ENCODE measurements around the gene BRMS1. TPM values are rescaled to one million over a fixed set of nuclear protein-coding genes. Genes with fewer than 3 reads are reported as not detected.
"Not testable (repeated sequence)": the region's sequence is repeated elsewhere in the genome, so short reads cannot be mapped to it uniquely, and the experiment has no call there.

Gene BRMS1
- total and polyA plus RNA-seq, 4 donors: 12.0 to 24.0 (median 20.3) TPM

- TF ChIP-seq REST (IDR thresholded peaks at IDR 0.05): no peak
- no peak for TF ChIP-seq CTCF (IDR thresholded peaks at IDR 0.05; ENCODE audit: low read depth, low read length, missing input control)
- no peak for TF ChIP-seq YY1 (IDR thresholded peaks at IDR 0.05)
These were observed 23.3 kb downstream of the BRMS1 start (continued) for GRCh38 chr11:66321606-66322005.

GRCh38 chr11:66320748-66321147, 24.2 kb downstream of the BRMS1 start:
- not testable (repeated sequence) for H3K4me3 ChIP-seq (ENCODE audit: low read depth in 1 of 3, low read length in 3 of 3); H3K9ac ChIP-seq (ENCODE audit: low read depth in 1 of 2, low read length in 2 of 2); H3K9me3 ChIP-seq (ENCODE audit: control insufficient read depth in 4 of 4, low read length in 3 of 4); DNase-seq (ENCODE audit: low spot score); H3K36me3 ChIP-seq (ENCODE audit: control insufficient read depth in 4 of 4, insufficient read depth in 3 of 4, low read depth in 1 of 4, low read length in 3 of 4); H3K27me3 ChIP-seq (ENCODE audit: control insufficient read depth in 4 of 4, insufficient read depth in 4 of 4, low read length in 3 of 4); H3K27ac ChIP-seq (ENCODE audit: low read depth in 1 of 2, low read length in 2 of 2)
- 91% methylated on average over 6 of the region's 6 CpGs for WGBS
- H3K4me1 ChIP-seq (ENCODE audit: control insufficient read depth in 4 of 4, insufficient read depth in 4 of 4, low read length in 3 of 4): peaks cover 3 to 12% (median 9%) of the 10 kb centered on the region in 4 donors

GRCh38 chr11:66320289-66320688, 24.6 kb downstream of the BRMS1 start:
- not testable (repeated sequence) for H3K9me3 ChIP-seq (ENCODE audit: control insufficient read depth in 4 of 4, low read length in 3 of 4); H3K4me3 ChIP-seq (ENCODE audit: low read depth in 1 of 3, low read length in 3 of 3); H3K36me3 ChIP-seq (ENCODE audit: control insufficient read depth in 4 of 4, insufficient read depth in 3 of 4, low read depth in 1 of 4, low read length in 3 of 4); DNase-seq (ENCODE audit: low spot score); H3K27ac ChIP-seq (ENCODE audit: low read depth in 1 of 2, low read length in 2 of 2); H3K27me3 ChIP-seq (ENCODE audit: control insufficient read depth in 4 of 4, insufficient read depth in 4 of 4, low read length in 3 of 4); H3K9ac ChIP-seq (ENCODE audit: low read depth in 1 of 2, low read length in 2 of 2)
- peaks cover 3 to 12% (median 9%) of the 10 kb centered on the region in 4 donors for H3K4me1 ChIP-seq (ENCODE audit: control insufficient read depth in 4 of 4, insufficient read depth in 4 of 4, low read length in 3 of 4)
- 60% methylated on average over 1 of the region's 2 CpGs for WGBS

GRCh38 chr11:66318600-66318970, 26.3 kb downstream of the BRMS1 start:
- Histone ChIP-seq H3K9ac (ENCODE audit: low read depth in 1 of 2, low read length in 2 of 2) (no peak overlapping the region), H3K27me3 (ENCODE audit: control insufficient read depth in 4 of 4, insufficient read depth in 4 of 4, low read length in 3 of 4) (no peaks in the 10 kb centered on the region), H3K27ac (ENCODE audit: low read depth in 1 of 2, low read length in 2 of 2) (no peak overlapping the region), H3K9me3 (ENCODE audit: control insufficient read depth in 4 of 4, low read length in 3 of 4) (no peaks in the 10 kb centered on the region), H3K36me3 (ENCODE audit: control insufficient read depth in 4 of 4, insufficient read depth in 3 of 4, low read depth in 1 of 4, low read length in 3 of 4) (no peaks in the 10 kb centered on the region), H3K4me1 (ENCODE audit: control insufficient read depth in 4 of 4, insufficient read depth in 4 of 4, low read length in 3 of 4) (peaks cover 3 to 12% (median 9%) of the 10 kb centered on the region in 4 donors), H3K4me3 (ENCODE audit: low read depth in 1 of 3, low read length in 3 of 3) (no peak overlapping the region)
- DNase-seq (ENCODE audit: low spot score): no peak
- 85% methylated on average over 3 of the region's 3 CpGs for WGBS
- no peak for TF ChIP-seq HNF4A (conservative IDR thresholded peaks at IDR 0.05)
- no peak for TF ChIP-seq RXRA (IDR thresholded peaks at IDR 0.05)
- TF ChIP-seq YY1 (IDR thresholded peaks at IDR 0.05): no peak
